NCI-H774 (cell line): Measurements from ENCODE around the gene DNMBP.

Source experiments
- DNase-seq: peaks from one replicate; lab custom pipeline; 2025; lab: John Stamatoyannopoulos, UW

Gene DNMBP, protein sequence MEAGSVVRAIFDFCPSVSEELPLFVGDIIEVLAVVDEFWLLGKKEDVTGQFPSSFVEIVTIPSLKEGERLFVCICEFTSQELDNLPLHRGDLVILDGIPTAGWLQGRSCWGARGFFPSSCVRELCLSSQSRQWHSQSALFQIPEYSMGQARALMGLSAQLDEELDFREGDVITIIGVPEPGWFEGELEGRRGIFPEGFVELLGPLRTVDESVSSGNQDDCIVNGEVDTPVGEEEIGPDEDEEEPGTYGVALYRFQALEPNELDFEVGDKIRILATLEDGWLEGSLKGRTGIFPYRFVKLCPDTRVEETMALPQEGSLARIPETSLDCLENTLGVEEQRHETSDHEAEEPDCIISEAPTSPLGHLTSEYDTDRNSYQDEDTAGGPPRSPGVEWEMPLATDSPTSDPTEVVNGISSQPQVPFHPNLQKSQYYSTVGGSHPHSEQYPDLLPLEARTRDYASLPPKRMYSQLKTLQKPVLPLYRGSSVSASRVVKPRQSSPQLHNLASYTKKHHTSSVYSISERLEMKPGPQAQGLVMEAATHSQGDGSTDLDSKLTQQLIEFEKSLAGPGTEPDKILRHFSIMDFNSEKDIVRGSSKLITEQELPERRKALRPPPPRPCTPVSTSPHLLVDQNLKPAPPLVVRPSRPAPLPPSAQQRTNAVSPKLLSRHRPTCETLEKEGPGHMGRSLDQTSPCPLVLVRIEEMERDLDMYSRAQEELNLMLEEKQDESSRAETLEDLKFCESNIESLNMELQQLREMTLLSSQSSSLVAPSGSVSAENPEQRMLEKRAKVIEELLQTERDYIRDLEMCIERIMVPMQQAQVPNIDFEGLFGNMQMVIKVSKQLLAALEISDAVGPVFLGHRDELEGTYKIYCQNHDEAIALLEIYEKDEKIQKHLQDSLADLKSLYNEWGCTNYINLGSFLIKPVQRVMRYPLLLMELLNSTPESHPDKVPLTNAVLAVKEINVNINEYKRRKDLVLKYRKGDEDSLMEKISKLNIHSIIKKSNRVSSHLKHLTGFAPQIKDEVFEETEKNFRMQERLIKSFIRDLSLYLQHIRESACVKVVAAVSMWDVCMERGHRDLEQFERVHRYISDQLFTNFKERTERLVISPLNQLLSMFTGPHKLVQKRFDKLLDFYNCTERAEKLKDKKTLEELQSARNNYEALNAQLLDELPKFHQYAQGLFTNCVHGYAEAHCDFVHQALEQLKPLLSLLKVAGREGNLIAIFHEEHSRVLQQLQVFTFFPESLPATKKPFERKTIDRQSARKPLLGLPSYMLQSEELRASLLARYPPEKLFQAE (N-terminal part only)

DNA sequence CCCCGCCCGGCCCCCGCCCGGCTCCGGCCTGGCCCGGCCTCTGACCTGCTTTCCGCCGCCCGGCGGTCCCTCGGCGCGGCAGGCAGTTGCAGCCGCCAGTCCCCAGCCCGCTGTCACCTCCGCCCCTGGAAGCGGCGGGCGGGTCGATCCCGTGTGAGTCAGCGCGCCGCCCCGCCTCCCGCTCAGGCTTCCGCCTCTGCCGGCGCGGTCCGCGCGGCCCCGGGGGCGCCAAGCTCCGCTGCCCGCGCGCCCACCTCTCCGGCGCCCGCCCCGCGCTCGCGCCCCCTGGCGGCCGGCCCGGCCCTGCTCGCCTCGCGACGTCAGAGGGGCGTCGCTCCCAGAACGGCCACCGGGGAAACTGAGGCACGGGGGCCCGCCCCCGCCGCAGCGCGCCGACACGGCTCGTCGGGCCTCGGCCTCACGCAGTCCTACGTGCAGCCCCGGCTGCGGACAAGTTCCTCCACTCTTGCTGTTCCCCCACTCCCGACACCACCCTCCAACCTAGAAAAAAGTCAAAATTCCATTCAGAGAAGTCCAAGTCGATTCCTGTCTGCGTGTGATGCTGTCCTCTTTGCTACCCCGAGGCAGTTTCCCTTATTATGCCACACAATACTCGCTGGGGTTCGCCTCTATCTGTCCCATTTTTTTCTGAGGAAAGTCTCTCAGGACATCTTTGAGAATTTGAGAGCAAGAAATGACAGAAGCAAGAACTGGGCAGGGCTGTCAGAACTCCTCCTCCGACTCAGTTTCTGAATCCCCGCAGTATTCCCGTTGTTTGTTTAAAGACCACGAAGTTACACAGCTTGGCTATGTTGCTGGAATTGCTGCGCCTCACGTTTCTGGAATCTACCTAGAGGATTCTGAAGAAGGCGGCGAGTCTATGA is at the start of gene DNMBP:
Gene DNMBP, minus strand, starts transcription at position 155 of the 884 bp plus-strand sequence. CDS start 37,823 bp downstream, outside the sequence.
- peak; percentile 46 for DNase-seq

GRCh38 chr10:100057948-100058347 is 48.2 kb upstream of the DNMBP start:
- DNase-seq = no peak

DNA sequence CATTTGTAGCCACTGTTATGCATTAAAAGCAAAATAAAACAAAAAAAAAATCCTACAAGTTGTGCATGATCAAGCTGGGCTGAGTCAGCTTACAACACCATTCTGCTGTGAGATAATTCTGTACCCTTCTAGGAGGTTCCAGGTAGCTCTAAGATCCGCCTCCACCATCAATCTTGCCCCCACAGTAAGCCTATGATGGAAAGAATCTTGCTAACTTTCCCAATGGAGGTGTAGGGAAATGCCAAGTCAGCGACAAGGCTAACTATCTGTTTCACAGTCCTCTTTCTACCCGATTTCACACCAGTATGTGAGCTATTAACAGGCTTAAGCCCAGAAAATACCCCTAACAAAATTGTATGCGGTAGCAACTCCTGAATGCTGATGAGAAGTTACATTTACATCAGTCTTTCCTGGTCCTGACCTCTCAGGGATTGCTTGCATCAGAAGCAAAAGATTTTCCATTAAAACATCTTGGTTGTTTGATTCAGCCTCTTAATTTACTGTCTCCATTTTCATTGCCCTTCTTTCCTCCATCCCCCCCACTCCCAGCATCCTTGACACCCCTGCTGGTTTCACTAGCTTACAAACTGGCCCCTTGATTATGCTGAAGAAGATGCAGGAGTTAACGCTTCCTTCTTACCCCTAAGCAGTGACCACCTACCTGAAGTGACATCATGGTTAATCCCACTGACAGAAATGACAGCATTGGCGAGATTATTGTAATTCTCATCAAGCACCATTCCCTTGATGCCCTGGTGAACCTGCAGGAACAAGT is 44.1 kb upstream of the DNMBP start:
- no peak for DNase-seq

GRCh38 chr10:100046021-100046486 is 36.3 kb upstream of the DNMBP start:
- DNase-seq = peak; percentile 18

DNA sequence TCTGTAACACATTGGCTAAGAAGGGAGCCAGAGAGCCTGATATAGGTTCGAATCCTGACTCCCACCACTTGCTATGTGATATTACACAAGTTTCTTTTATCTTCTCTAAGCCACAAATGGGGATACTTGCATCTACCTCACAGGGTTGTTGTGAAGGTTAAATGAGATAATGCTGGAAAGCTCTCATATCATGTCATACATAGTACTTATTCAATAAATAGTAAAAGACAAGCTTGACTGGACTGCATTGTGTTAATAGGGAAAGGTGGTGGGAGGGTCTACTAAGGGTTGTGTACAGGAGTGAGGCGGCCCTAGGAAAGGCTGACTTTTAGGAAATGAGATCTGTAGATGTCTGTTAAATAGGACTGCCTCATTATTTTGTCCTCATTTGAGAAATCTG is 35.8 kb upstream of the DNMBP start:
- no peak for DNase-seq

- DNase-seq = no peak
Observed at GRCh38 chr10:100043796-100044195, 34.0 kb upstream of the DNMBP start.

DNA sequence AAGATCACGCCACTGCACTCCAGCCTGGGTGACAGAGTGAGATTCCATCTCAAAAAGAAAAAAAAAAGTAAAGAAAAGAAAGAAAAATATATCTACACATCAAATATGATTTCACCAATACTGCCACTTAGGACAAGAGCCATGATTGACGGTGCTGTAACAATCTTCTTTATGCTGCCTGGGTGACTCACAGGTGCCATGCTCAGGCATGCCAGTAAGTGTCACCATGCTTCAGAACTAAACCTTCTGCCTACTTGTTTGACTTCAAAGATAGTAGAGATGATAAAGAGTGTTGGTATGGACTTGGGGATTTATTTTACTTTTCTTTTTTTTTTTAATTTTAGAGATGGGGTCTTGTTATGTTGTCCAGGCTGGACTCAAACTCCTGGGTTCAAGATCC is 33.6 kb upstream of the DNMBP start:
- no peak for DNase-seq

DNA sequence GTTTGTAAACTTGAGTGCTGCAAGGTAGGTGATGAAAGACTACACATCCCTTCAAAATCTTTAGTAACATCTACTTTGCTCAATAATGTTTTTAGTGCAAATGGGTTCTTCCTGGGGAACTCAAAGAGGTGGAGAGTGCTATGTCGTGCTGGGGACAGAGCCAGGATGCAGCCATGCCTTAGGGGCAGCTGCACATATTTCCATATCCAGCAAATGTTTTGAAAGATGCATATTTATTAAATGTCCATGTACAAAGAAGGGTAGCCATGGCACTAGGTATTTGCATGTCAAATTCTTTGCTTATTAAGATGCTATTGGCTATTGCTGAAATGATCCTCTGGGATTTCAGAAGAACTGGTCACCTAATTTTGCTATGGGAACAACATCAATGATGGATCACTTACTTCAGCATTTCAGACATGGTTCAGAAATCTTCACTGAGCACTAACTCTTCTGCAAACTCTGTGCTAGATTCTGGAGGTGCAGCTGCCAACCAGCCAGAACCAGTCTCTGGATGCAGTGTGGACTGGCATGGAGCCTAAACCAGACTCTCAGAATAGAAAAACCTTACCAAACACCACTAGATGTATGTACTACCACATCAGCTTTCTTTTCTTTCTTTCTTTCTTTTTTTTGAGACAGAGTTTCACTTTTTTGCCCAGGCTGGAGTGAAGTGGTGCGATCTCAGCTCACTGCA is 31.7 kb upstream of the DNMBP start:
- DNase-seq = no peak

GRCh38 chr10:100038561-100039071 is 28.9 kb upstream of the DNMBP start:
- no peak for DNase-seq

- no peak for DNase-seq
Observed at GRCh38 chr10:100037758-100038315, 28.1 kb upstream of the DNMBP start.

DNA sequence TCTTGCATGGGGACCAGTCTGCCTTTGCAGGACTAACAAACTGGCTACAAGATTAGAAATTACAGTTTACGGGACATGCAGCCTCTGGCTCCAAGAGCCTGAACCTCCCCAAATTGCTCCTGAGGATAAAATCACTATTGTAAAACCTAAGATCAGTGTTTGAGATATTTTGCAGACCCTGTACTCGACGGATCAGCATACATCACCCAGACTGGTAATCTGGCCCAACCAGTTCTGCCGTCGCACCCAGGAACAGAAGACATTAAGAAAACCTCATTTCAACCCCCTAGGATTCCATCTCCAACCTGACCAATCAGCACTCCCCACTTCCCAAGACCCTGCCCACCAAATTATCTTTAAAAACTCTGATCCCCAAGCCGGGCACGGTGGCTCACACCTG is 27.1 kb upstream of the DNMBP start:
- no peak for DNase-seq

- no peak for DNase-seq
Observed at GRCh38 chr10:100033766-100034418, 24.1 kb upstream of the DNMBP start.

GRCh38 chr10:100027416-100027815 is 17.7 kb upstream of the DNMBP start:
- no peak for DNase-seq

GRCh38 chr10:100025576-100025975 is 15.8 kb upstream of the DNMBP start:
- DNase-seq = peak; percentile 20

GRCh38 chr10:100024748-100025147 is 15.0 kb upstream of the DNMBP start:
- no peak for DNase-seq

GRCh38 chr10:100022403-100022802 is 12.7 kb upstream of the DNMBP start:
- no peak for DNase-seq

DNA sequence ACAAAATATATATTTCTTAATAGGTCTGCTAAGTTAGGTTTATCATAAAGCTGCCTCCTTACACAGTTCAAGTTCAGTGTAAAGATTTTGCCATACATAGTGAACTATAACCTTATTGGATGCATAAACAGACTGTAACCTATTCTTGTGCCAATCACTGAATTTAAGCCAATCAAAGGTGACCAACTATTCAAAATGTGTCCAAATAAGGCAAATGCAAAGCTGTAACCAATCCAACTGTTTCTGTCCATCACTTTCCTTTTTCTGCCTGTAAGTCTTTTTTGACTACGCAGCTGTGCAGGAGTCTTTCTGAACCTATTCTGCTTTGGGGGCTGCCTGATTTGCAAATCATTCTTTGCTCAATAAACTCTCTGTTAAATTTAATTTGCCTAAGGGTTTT is 11.6 kb upstream of the DNMBP start:
- no peak for DNase-seq

DNA sequence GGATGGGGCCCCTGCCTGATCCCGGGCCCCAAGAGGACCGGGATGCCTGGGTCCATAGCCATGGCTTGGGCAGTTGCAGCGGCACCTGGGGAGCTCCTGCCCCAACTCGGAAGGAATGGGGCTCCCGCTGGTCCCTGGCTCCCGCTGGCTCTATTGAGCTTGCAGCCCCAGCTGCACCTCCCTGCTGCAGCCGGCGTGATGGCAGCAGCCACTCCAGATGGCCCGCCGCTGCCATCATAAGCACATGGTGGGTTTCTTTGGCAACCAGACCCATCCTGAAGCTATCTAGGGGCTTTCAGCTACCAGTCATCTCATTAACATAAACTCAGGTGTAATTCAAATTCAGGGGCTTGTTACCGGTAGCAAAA is 11.1 kb upstream of the DNMBP start:
- DNase-seq = no peak
